GM19395 (cell line): ENCODE results near the gene HLA-G.
"Not testable (repeated sequence)": the region's sequence is repeated elsewhere in the genome, so short reads cannot be mapped to it uniquely, and the experiment has no call there.

Source experiments
- ATAC-seq: cut with Tn5 transposase; IDR thresholded peaks from one replicate; pipeline ENCODE4 v1.9.1; 2021; ENCODE audit warnings: mild to moderate bottlenecking, moderate library complexity; ENCODE audit not compliant: unreplicated experiment

The HLA-G gene

GRCh38 chr6:29864037-29864810, 36.6 kb downstream of the HLA-G start:
- no peak for ATAC-seq

DNA sequence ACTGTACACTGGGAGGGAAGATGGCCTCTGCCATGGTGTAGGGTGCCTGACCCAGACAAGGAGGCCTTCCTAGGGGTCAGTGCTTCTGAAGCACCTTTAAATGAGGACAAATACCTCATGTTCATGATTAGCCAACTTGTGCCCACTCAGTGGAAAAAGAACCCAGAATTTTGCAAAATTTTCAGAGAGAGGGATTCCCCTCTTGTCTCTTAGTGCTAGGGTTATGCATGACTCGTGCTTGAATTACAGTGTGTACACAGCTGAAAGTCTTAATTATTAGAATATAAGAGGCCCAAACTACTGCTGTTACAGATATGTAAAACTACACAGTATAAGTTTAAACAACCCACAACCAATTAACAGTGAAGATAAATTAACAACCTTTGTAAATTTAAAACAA, 38.0 kb downstream of the HLA-G start:
- no peak for ATAC-seq

GRCh38 chr6:29870104-29870503, 42.5 kb downstream of the HLA-G start:
- no peak for ATAC-seq

DNA sequence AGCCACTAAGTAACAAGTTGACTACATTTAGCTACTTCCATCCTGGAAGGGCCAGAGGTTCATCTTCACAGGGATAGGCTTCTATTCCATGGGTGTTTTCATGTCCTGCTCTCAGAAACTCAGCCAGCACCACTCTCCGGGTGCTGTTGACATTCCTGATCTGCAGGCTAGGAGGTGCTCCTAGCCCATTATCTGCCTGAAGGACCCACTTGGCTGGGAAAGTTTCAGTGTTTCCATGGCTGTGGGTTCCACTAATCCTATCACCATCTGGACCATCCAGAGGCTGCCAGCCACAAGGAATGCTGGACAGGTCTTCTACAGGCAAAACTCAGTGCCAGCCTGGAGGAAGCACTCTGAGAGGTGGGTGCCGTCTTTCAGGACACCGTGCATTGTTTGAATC, 45.2 kb downstream of the HLA-G start:
- ATAC-seq, result no peak

GRCh38 chr6:29875257-29875656, 47.6 kb downstream of the HLA-G start:
- no peak for ATAC-seq

GRCh38 chr6:29875734-29876133, 48.1 kb downstream of the HLA-G start:
- ATAC-seq, result not testable (repeated sequence)
